ENCODE data around the gene KCNIP4. TPM values are rescaled to one million over a fixed set of nuclear protein-coding genes. Genes with fewer than 3 reads are reported as not detected.

KCNIP4 gene
- total RNA-seq, 4 donors from 2014 or later = 0.19 to 0.50 (median 0.34) TPM; not detected in 1

GRCh38 chr4:20987191-20987590, 961.4 kb downstream of the KCNIP4 start:
- no peak for DNase-seq (ENCODE audit: extremely low spot score)
- no peak overlapping the region for H3K4me3 ChIP-seq
- 86% methylated on average over 2 of the region's 2 CpGs for WGBS
- no peaks in the 10 kb centered on the region for H3K36me3 ChIP-seq
- H3K9me3 ChIP-seq = no peaks in the 10 kb centered on the region
- H3K27me3 ChIP-seq = peaks cover 0 to 28% (median 0%) of the 10 kb centered on the region in 4 donors
- TF ChIP-seq POLR2AphosphoS5 (IDR thresholded peaks at IDR 0.05) = no peak
- TF ChIP-seq EP300 (IDR thresholded peaks at IDR 0.05) = no peak
- no peak for TF ChIP-seq POLR2A (IDR thresholded peaks at IDR 0.05; ENCODE audit: low read depth)
- TF ChIP-seq CTCF (IDR thresholded peaks at IDR 0.05) = no peak
- intact Hi-C loops (cut with DNase I) = no loop called here
- peaks cover 0 to 10% (median 9%) of the 10 kb centered on the region in 4 donors for H3K4me1 ChIP-seq
- H3K27ac ChIP-seq (replicated peaks in 1 of 4) = no peak overlapping the region

GRCh38 chr4:20984576-20984836, 964.1 kb downstream of the KCNIP4 start:
- 59% methylated on average over 7 of the region's 13 CpGs for WGBS
- intact Hi-C loops (cut with DNase I) = no loop called here
- H3K4me1 ChIP-seq = peaks cover 0 to 10% (median 9%) of the 10 kb centered on the region in 4 donors
- H3K27ac ChIP-seq (replicated peaks in 1 of 4) = no peak overlapping the region
- peaks cover 0 to 28% (median 0%) of the 10 kb centered on the region in 4 donors for H3K27me3 ChIP-seq
- TF ChIP-seq CTCF (IDR thresholded peaks at IDR 0.05) (no peak), POLR2AphosphoS5 (IDR thresholded peaks at IDR 0.05) (no peak), POLR2A (IDR thresholded peaks at IDR 0.05; ENCODE audit: low read depth) (no peak), EP300 (IDR thresholded peaks at IDR 0.05) (no peak)
- no peaks in the 10 kb centered on the region for H3K9me3 ChIP-seq
- H3K36me3 ChIP-seq = no peaks in the 10 kb centered on the region
- peak overlapping the region in 2 of 4 donors; percentile 17 to 28 for H3K4me3 ChIP-seq
- no peak for DNase-seq (ENCODE audit: extremely low spot score)

GRCh38 chr4:20983763-20984575, 964.6 kb downstream of the KCNIP4 start:
- TF ChIP-seq POLR2AphosphoS5 (IDR thresholded peaks at IDR 0.05) = no peak
- TF ChIP-seq EP300 (IDR thresholded peaks at IDR 0.05) = no peak
- no peak for TF ChIP-seq POLR2A (IDR thresholded peaks at IDR 0.05; ENCODE audit: low read depth)
- no peak for TF ChIP-seq CTCF (IDR thresholded peaks at IDR 0.05)
- Histone ChIP-seq H3K36me3 (no peaks in the 10 kb centered on the region), H3K9me3 (no peaks in the 10 kb centered on the region), H3K27ac (replicated peaks in 1 of 4) (no peak overlapping the region), H3K4me1 (peaks cover 0 to 10% (median 9%) of the 10 kb centered on the region in 4 donors), H3K4me3 (peak overlapping the region; percentile 17 to 42 (median 22)), H3K27me3 (peaks cover 0 to 28% (median 0%) of the 10 kb centered on the region in 4 donors)
- 17% methylated on average over 9 of the region's 31 CpGs for WGBS
- intact Hi-C loops (cut with DNase I) = no loop called here
- no peak for DNase-seq (ENCODE audit: extremely low spot score)

GRCh38 chr4:20982544-20982943, 966.0 kb downstream of the KCNIP4 start:
- Histone ChIP-seq H3K36me3 (no peaks in the 10 kb centered on the region), H3K27me3 (peaks cover 0 to 28% (median 0%) of the 10 kb centered on the region in 4 donors), H3K4me1 (peaks cover 0 to 10% (median 9%) of the 10 kb centered on the region in 4 donors), H3K4me3 (no peak overlapping the region), H3K9me3 (no peaks in the 10 kb centered on the region), H3K27ac (replicated peaks in 1 of 4) (no peak overlapping the region)
- no peak for TF ChIP-seq EP300 (IDR thresholded peaks at IDR 0.05)
- TF ChIP-seq CTCF (IDR thresholded peaks at IDR 0.05) = no peak
- TF ChIP-seq POLR2A (IDR thresholded peaks at IDR 0.05; ENCODE audit: low read depth) = no peak
- no peak for TF ChIP-seq POLR2AphosphoS5 (IDR thresholded peaks at IDR 0.05)
- WGBS = 78% methylated on average over 3 of the region's 3 CpGs
- DNase-seq (ENCODE audit: extremely low spot score) = no peak
- intact Hi-C loops (cut with DNase I) = no loop called here

All from esophagus muscularis mucosa (tissue), 4 donors.